OCI-LY1 (cell line): ENCODE measurements around the gene PDXDC1.

Experiments used
- H2AFZ ChIP-seq: fragments of 200-600 bp; sonication (generic), shearing (Covaris generic); 2 replicates; pipeline ENCODE4 v1.6.0; 2014; ENCODE audit warnings: antibody characterized with exemption, mild to moderate bottlenecking, low read length
- H3F3A ChIP-seq: fragments of 200-600 bp; sonication (generic), shearing (Covaris generic); 2 replicates; pipeline ENCODE4 v1.6.0; 2014; ENCODE audit warnings: mild to moderate bottlenecking, antibody characterized with exemption, low read length, moderate library complexity; ENCODE audit not compliant: insufficient read depth
- H3K27ac ChIP-seq: fragments of 200-600 bp; sonication (generic); 2 replicates; pipeline ENCODE4 v1.5.1; 2014; ENCODE audit warnings: low read length, mixed run types, mild to moderate bottlenecking, low read depth; ENCODE audit not compliant: poor library complexity, severe bottlenecking
- H3K27me3 ChIP-seq: fragments of 200-600 bp; sonication (generic); 2 replicates; pipeline ENCODE4 v1.6.0; 2014; ENCODE audit warnings: antibody characterized with exemption, mild to moderate bottlenecking, low read length, moderate library complexity; ENCODE audit not compliant: insufficient read depth
- H3K36me3 ChIP-seq: fragments of 200-600 bp; sonication (generic); 2 replicates; pipeline ENCODE4 v1.6.1; 2014; ENCODE audit warnings: mild to moderate bottlenecking, antibody characterized with exemption, low read length, moderate library complexity, mixed read lengths; ENCODE audit not compliant: insufficient read depth
- H3K4me1 ChIP-seq: fragments of 200-600 bp; sonication (generic); 2 replicates; pipeline ENCODE4 v1.5.1; 2014; ENCODE audit warnings: mild to moderate bottlenecking, low read length, moderate library complexity; ENCODE audit not compliant: insufficient read depth, severe bottlenecking
- H3K4me2 ChIP-seq: fragments of 200-600 bp; sonication (generic), shearing (Covaris generic); 2 replicates; pipeline ENCODE4 v1.6.1; 2014; ENCODE audit warnings: low read length
- H3K4me3 ChIP-seq: fragments of 200-600 bp; sonication (generic); 2 replicates; pipeline ENCODE4 v1.5.1; 2014; ENCODE audit warnings: low read length, low read depth, mild to moderate bottlenecking, mixed read lengths; ENCODE audit not compliant: poor library complexity, severe bottlenecking
- H3K79me2 ChIP-seq: fragments of 200-600 bp; shearing (Covaris generic); 2 replicates; pipeline ENCODE4 v1.6.1; 2016; ENCODE audit warnings: mixed run types, low read length, mixed read lengths; ENCODE audit not compliant: insufficient read depth
- H3K9ac ChIP-seq: fragments of 200-600 bp; sonication (generic), shearing (Covaris generic); 2 replicates; pipeline ENCODE4 v1.6.1; 2014; ENCODE audit warnings: mild to moderate bottlenecking, low read length, mixed read lengths
- H3K9me2 ChIP-seq: fragments of 200-600 bp; sonication (generic), shearing (Covaris generic); 2 replicates; pipeline ENCODE4 v1.6.1; 2014; ENCODE audit warnings: low read depth, mild to moderate bottlenecking, low read length, mixed read lengths
- H3K9me3 ChIP-seq: fragments of 200-600 bp; shearing (Covaris generic); 2 replicates; pipeline ENCODE4 v1.6.1; 2014; ENCODE audit warnings: low read length, mixed read lengths
- H4K20me1 ChIP-seq: fragments of 200-600 bp; sonication (generic), shearing (Covaris generic); 2 replicates; pipeline ENCODE4 v1.6.0; 2016; ENCODE audit warnings: mild to moderate bottlenecking, low read length; ENCODE audit not compliant: insufficient read depth
- EZH2 ChIP-seq: fragments of 200-600 bp; sonication (generic), shearing (Covaris generic); IDR thresholded peaks from 2 replicates; pipeline ENCODE4 v1.8.0; 2017; ENCODE audit warnings: borderline replicate concordance, mixed run types, mild to moderate bottlenecking, antibody characterized with exemption, low read length, moderate library complexity, mixed read lengths
- TF ChIP-seq, protein P1 (sequence below): fragments of 200-600 bp; sonication (generic), shearing (Covaris generic); IDR thresholded peaks from 2 replicates; pipeline ENCODE4 v1.5.1; 2017; ENCODE audit warnings: mild to moderate bottlenecking, antibody characterized with exemption, low read length, moderate library complexity, mixed read lengths

Gene PDXDC1

DNA sequence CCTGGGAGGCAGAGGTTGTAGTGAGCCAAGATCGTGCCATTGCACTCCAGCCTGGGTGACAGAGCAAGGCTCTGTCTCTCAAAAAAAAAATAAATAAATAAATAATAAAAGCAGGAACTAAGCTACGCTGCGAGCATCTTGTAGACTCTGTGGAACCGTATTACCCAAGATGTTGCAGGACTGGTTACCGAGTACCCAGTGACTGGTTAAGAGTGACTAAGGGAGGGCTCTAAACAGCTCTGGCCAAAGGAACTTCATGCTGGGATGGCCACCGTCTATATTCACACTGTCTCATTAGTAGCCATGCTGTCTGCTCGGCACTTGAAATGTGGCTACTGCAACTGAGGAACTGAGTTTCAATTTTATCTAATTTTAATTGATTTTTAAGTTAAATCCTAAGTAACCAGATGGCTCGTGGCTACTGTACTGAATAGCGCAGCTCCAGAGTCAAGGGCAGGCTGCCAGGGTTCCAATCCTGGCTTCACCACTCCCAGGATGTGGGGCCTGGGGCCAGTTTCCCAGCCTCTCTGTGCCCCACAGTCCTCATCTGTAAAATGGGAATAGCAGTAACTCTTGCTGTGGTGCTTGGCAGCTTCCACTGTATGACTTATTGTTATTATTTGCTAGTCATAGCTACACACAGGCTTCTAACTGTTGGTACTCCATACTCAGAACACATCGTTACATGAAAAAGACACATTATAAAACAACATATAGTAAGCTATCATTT lies 78.1 kb downstream of the PDXDC1 start:
- Histone ChIP-seq H3K27me3 (no peaks in the 10 kb centered on the region), H3K9me2 (no peaks in the 10 kb centered on the region), H3K79me2 (peaks cover 11% of the 10 kb centered on the region; the same call in 1 of the 2 replicates), H4K20me1 (no peaks in the 10 kb centered on the region), H3K36me3 (no peaks in the 10 kb centered on the region), H2AFZ (no peak overlapping the region), H3K4me1 (peaks cover 19% of the 10 kb centered on the region), H3K4me3 (no peak overlapping the region), H3K4me2 (peak overlapping the region; percentile 8; the same call in 1 of the 2 replicates), H3F3A (no peaks in the 10 kb centered on the region), H3K27ac (no peak overlapping the region), H3K9me3 (no peaks in the 10 kb centered on the region), H3K9ac (no peak overlapping the region)
- TF ChIP-seq, protein P1, sequence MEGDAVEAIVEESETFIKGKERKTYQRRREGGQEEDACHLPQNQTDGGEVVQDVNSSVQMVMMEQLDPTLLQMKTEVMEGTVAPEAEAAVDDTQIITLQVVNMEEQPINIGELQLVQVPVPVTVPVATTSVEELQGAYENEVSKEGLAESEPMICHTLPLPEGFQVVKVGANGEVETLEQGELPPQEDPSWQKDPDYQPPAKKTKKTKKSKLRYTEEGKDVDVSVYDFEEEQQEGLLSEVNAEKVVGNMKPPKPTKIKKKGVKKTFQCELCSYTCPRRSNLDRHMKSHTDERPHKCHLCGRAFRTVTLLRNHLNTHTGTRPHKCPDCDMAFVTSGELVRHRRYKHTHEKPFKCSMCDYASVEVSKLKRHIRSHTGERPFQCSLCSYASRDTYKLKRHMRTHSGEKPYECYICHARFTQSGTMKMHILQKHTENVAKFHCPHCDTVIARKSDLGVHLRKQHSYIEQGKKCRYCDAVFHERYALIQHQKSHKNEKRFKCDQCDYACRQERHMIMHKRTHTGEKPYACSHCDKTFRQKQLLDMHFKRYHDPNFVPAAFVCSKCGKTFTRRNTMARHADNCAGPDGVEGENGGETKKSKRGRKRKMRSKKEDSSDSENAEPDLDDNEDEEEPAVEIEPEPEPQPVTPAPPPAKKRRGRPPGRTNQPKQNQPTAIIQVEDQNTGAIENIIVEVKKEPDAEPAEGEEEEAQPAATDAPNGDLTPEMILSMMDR = no peak
- TF ChIP-seq EZH2 = no peak

DNA sequence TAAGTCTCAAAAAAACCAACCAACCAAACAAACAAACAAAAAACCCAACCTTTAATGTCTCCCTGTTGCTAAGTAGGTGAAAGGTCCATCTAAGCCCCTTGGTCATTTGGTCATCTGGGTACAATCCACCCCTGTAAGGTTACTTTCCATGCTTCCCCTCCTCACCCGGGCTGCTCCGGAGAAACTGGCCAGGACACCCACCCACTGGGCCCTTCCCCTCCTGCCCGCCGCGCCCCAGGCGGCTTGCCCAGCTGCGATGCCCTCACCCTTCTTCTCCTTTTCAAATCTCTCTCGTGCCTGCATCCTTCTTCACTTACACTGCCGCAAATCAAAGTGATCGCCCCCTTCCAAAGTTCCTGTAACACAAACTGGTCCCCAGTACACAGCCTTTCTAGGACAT lies 79.1 kb downstream of the PDXDC1 start:
- H4K20me1 ChIP-seq = no peaks in the 10 kb centered on the region
- no peaks in the 10 kb centered on the region for H3K9me2 ChIP-seq
- H3K36me3 ChIP-seq = peaks cover 4% of the 10 kb centered on the region; the same call in 1 of the 2 replicates
- H3K4me3 ChIP-seq = no peak overlapping the region
- TF ChIP-seq, protein P1 = no peak
- no peak for TF ChIP-seq EZH2
- no peaks in the 10 kb centered on the region for H3F3A ChIP-seq
- H3K9ac ChIP-seq = no peak overlapping the region
- peaks cover 11% of the 10 kb centered on the region; the same call in 1 of the 2 replicates for H3K79me2 ChIP-seq
- no peaks in the 10 kb centered on the region for H3K9me3 ChIP-seq
- no peaks in the 10 kb centered on the region for H3K27me3 ChIP-seq
- H3K27ac ChIP-seq = no peak overlapping the region
- peaks cover 19% of the 10 kb centered on the region for H3K4me1 ChIP-seq
- no peak overlapping the region for H2AFZ ChIP-seq
- H3K4me2 ChIP-seq = no peak overlapping the region

DNA sequence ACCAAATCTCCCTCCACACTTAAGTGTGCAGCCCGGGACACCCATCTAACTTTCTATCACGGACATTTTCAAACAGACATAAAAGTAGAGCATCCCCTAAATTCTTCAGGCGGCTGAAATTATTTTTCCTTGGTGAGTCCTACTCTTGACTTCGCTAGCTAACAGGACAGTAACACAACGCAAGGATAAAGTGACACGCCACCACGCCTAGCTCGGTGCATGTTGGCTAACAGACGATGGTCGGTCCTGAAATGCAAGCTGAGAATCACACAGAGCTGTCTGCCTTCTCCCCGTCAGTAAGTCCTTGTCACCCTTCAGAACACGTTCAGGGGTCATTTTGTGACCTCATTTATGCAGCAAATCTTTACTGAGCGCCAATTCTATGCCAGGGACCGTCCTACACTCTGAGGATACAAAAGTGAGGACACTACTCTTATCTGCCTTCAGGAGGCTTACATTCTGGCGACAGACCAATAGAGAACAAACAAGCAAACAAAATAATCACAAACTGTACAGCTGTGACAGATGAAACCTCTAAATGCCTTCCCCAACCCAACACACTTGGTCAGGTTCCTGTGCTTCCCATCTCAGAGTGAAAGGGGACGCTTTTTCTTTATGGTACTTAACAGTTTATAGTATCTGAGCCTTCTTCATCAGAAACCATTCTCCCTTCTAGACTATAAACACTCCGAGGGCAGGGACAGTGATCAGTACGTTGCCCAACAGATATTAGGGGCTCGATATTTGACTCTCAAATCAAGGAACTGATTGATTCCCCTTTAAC lies 79.7 kb downstream of the PDXDC1 start:
- Histone ChIP-seq H3F3A (no peaks in the 10 kb centered on the region), H3K27ac (no peak overlapping the region), H3K9ac (peak overlapping the region; percentile 67; the same call in 1 of the 2 replicates), H3K9me3 (no peaks in the 10 kb centered on the region), H3K4me2 (peak overlapping the region; percentile 78), H3K36me3 (peaks cover 10% of the 10 kb centered on the region), H4K20me1 (no peaks in the 10 kb centered on the region), H2AFZ (no peak overlapping the region), H3K9me2 (no peaks in the 10 kb centered on the region), H3K4me3 (peak overlapping the region; percentile 69), H3K4me1 (peaks cover 19% of the 10 kb centered on the region), H3K27me3 (no peaks in the 10 kb centered on the region), H3K79me2 (peaks cover 11% of the 10 kb centered on the region; the same call in 1 of the 2 replicates)
- TF ChIP-seq EZH2 = no peak
- TF ChIP-seq, protein P1 = no peak
